ENCODE measurements around the gene WDR77. TPM values are rescaled to one million over a fixed set of nuclear protein-coding genes. Genes with fewer than 3 reads are reported as not detected.

The WDR77 gene
- 20.2 and 39.0 TPM in 2 replicates for total RNA-seq

GRCh38 chr1:111448918-111449702 is at the start of gene WDR77, which contains the start of gene ATP5PB:
Gene WDR77, minus strand, starts transcription at chr1:111449256. Its CDS starts 87 bp downstream, at chr1:111449169.
Gene ATP5PB, plus strand, starts transcription at chr1:111449464. Its CDS starts 78 bp downstream, at chr1:111449542.

Other genes with a start within 250 kb of the WDR77 start
- gene DENND2D, start 248.6 kb downstream of the WDR77 start, total RNA-seq: 3.4 and 3.5 TPM in 2 replicates
- 0.48 TPM in 1 of 2 replicates, not detected in the other for gene CHI3L2, start 221.5 kb downstream of the WDR77 start, total RNA-seq
- not detected in 2 replicates for gene CHIA, start 158.4 kb downstream of the WDR77 start, total RNA-seq
- 0.13 and 0.56 TPM in 2 replicates for gene OVGP1, start 21.5 kb downstream of the WDR77 start, total RNA-seq
- gene ATP5PB, start 208 bp upstream of the WDR77 start, total RNA-seq: 209 and 275 TPM in 2 replicates
- 0.26 and 0.48 TPM in 2 replicates for gene C1orf162, start 24.7 kb upstream of the WDR77 start, total RNA-seq
- not detected in 2 replicates for gene ADORA3, start 54.4 kb upstream of the WDR77 start, total RNA-seq
- not detected in 2 replicates for gene TMIGD3, start 54.4 kb upstream of the WDR77 start, total RNA-seq
- gene RAP1A, start 170.5 kb upstream of the WDR77 start, total RNA-seq: 34.1 and 41.7 TPM in 2 replicates